ENCODE measurements around the gene C4orf54.

GRCh38 chr4:99642725-99643489 lies 14.7 kb downstream of the C4orf54 start:
- TF ChIP-seq RAD21 (IDR thresholded peaks at IDR 0.05; ENCODE audit: low read length) (no peak), POLR2A (IDR thresholded peaks at IDR 0.05; ENCODE audit: low read depth, low read length) (no peak), CEBPB (IDR thresholded peaks at IDR 0.05; ENCODE audit: low read depth, low read length) (no peak), BHLHE40 (IDR thresholded peaks at IDR 0.05; ENCODE audit: low read depth, low read length) (no peak), CHD1 (IDR thresholded peaks at IDR 0.05; ENCODE audit: low read depth, low read length) (no peak), SMC3 (IDR thresholded peaks at IDR 0.05; ENCODE audit: low read depth, low read length) (no peak), RCOR1 (IDR thresholded peaks at IDR 0.05; ENCODE audit: insufficient replicate concordance, low read length) (no peak), MXI1 (IDR thresholded peaks at IDR 0.05; ENCODE audit: borderline replicate concordance, low read depth, low read length) (no peak), FOS (IDR thresholded peaks at IDR 0.05; ENCODE audit: low read depth, low read length) (no peak)
- TF ChIP-seq, protein P1, sequence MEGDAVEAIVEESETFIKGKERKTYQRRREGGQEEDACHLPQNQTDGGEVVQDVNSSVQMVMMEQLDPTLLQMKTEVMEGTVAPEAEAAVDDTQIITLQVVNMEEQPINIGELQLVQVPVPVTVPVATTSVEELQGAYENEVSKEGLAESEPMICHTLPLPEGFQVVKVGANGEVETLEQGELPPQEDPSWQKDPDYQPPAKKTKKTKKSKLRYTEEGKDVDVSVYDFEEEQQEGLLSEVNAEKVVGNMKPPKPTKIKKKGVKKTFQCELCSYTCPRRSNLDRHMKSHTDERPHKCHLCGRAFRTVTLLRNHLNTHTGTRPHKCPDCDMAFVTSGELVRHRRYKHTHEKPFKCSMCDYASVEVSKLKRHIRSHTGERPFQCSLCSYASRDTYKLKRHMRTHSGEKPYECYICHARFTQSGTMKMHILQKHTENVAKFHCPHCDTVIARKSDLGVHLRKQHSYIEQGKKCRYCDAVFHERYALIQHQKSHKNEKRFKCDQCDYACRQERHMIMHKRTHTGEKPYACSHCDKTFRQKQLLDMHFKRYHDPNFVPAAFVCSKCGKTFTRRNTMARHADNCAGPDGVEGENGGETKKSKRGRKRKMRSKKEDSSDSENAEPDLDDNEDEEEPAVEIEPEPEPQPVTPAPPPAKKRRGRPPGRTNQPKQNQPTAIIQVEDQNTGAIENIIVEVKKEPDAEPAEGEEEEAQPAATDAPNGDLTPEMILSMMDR (conservative IDR thresholded peaks at IDR 0.05; ENCODE audit: low read depth, low read length), result no peak
- TF ChIP-seq, protein P2, sequence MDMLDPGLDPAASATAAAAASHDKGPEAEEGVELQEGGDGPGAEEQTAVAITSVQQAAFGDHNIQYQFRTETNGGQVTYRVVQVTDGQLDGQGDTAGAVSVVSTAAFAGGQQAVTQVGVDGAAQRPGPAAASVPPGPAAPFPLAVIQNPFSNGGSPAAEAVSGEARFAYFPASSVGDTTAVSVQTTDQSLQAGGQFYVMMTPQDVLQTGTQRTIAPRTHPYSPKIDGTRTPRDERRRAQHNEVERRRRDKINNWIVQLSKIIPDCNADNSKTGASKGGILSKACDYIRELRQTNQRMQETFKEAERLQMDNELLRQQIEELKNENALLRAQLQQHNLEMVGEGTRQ (IDR thresholded peaks at IDR 0.05; ENCODE audit: low read depth, low read length), result no peak

Data from IMR-90 (cell line).